Measurements from ENCODE around the gene MAPK8IP3. TPM values are rescaled to one million over a fixed set of nuclear protein-coding genes. Genes with fewer than 3 reads are reported as not detected.

The MAPK8IP3 gene
- total RNA-seq, 1 donor from 2014 or later = 94.1 TPM

DNA sequence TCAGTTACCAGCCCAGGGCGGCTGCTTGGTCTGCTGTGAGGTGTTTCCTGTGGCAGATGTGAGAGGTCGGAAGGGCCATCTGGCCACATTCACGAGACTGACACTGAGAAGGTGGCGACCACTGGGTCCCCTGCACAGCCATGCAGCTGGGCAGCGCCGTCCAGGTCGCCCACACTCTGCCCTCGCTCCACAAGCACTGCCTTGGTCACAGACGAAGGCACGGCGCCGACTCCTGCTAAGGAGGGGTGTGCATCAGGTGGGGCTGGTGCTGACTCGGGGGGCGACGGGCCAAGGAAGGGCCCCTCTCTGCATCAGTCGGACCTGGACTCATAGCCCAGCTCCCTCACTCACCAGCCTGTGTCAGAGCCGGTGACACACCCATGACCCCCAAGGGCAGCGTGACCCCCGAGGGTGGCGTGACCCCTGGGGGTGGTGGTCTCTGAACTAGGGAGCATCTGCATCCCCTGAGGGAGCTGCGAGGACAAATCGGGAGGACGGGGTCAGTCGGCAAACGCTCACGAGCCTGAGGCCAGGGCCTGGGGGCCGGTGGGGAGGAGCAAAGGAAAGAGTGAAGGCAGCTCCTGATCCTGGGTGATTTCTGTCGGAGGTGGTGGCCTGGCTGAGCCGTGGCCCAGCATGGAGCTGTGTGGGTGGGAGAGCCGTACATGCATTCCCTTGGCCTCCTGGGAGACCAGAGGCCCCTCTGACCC, 34.9 kb downstream of the MAPK8IP3 start:
- no peak for DNase-seq (ENCODE audit: low spot score)

DNA sequence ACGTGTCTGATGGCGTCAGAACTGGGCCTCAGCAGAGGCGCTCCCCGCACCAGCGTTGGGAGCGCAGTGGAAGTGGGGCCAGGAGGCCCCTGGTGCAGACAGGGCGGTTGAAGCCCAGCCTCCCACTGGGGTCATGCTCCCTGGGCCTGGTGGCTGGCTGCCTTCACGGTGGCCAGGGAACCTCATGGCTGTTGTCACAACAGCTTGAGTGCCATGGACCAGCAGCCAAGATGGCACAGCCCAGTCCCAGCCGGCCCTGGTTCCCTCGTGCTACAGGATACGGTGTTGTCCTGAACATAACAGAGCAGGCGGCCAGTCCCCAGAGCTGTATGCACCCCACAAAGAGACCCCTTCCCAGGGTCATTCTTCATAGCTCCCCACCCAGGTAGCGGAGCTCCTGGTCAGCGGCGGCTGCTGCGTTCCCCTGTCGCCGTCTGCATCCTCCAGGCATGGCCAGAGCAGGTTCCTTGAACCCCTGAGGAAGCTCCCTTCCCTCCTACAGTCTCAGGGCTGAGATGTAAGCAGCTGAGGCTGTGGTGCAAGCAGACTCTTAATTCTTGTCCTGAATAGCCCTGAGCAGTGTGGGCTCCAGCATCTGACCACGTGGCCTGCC, 35.7 kb downstream of the MAPK8IP3 start:
- no peak for DNase-seq (ENCODE audit: low spot score)

DNA sequence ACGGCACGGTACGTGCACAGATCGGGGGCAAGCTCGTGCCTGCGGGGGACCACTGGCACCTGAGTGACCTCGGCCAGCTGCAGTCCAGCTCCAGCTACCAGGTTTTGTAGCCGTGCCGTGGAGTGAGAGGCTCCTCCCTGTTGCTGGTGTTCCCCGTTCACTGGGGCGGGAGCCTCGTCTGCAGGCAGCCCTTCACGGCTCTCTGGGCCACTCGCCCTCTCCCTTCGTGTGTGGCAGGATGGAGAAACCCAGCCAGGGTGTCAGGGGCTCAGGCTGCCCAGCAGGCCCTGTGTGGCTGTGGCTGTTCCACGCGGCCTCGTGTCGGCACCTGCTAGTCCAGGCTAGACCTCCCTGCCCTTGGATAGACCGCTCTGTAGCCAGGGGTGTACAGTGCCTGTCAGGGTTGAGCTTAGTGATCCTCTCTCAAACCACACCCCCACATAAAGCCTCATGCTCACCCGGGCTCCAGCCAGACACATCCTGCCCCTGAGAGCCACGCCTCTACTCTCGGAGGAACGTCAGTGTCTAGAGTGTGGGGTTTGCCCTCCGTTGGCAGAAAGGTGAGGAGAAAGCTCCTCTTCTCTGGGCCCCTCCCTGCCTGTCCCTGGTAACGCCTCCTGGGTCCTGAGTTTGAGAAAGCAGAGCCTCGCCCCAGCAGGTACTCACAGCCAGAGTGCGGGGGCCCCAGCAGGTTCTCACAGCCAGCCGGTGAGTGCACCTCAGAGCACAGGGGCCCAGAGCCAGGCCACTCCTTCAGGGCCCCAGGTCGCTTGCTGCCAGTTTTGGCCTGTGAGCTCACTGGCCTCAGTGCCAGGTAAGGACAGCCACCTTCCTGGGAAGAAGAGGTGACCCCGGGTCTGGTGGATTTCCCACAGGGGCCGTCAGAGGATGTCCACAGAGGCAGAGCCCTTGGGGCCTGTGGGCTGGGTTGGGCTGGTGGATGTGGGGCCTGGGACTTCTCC, 37.7 kb downstream of the MAPK8IP3 start:
- DNase-seq (ENCODE audit: low spot score) = no peak

DNA sequence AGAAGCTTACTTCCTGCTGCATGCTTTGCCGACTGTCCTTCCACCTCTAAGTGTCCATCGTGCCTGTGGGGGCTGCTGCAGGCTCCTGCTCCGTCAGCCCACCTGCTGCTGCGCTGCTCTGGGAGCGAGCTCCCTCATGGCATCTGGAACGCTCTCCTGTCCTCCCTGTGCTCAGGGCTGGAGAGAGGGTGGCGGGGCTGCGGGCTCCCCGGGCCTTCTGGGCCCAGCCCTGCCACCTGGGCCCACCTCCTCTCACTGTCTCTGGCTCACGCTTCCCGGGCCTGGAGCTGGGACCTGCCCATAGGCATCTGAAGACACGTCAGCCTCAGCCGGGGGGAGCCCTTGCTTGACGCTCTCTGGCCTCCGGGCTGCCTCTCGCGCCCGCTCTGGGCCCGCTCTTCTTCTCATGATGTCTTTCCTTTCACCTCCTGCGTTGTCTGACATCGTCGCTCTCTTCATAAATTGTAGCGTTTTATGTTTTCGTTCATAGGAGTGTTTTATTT, 38.4 kb downstream of the MAPK8IP3 start:
- DNase-seq (ENCODE audit: low spot score) = no peak

- no peak for DNase-seq (ENCODE audit: low spot score)
Observed at GRCh38 chr16:1745181-1745899, 39.3 kb downstream of the MAPK8IP3 start.

- DNase-seq (ENCODE audit: low spot score) = no peak
Observed at GRCh38 chr16:1745900-1746692, 40.1 kb downstream of the MAPK8IP3 start.

- no peak for DNase-seq (ENCODE audit: low spot score)
Observed at GRCh38 chr16:1746693-1747195, 40.7 kb downstream of the MAPK8IP3 start.

DNA sequence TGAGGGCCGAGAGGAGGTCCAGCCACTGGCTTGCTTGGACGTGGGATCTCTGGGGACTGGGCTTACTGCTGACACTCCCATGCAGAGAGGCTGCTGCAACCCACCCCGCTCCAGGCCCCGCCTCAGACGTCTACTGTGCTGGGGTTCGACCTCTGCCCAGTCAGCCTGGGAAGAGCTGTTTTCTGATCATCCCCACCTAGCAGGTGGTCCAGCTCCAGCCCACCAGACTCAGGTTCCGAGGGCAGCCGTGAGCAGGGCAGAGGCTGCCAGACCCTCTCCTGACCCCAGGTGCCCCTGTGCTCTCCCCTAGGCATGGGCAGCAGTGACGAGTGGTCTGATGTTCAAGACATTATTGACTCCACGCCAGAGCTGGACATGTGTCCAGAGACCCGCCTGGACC, 41.9 kb downstream of the MAPK8IP3 start:
- no peak for DNase-seq (ENCODE audit: low spot score)

GRCh38 chr16:1749152-1750117, 43.4 kb downstream of the MAPK8IP3 start:
- DNase-seq (ENCODE audit: low spot score) = no peak

DNA sequence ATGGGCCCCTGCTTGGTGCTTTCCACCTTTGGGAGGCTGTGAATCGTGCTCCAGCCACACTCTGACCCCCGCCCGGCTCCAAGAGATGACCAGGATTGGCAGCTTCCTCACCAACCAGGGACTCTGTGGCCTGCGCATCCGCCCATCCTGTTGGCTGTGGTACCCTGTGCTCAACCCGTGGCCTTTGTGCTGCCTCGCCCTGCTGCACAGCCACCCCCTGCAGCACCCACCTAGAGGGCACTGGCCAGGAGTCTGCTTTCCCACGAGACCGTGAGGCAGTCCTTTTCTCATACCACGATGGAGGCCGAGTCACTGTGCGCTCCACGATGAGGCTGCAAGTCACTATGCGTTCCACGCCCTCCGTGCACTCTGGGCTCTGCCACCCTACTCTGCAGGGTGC, 46.0 kb downstream of the MAPK8IP3 start:
- no peak for DNase-seq (ENCODE audit: low spot score)

- no peak for DNase-seq (ENCODE audit: low spot score)
Observed at GRCh38 chr16:1752853-1753252, 46.9 kb downstream of the MAPK8IP3 start.

DNA sequence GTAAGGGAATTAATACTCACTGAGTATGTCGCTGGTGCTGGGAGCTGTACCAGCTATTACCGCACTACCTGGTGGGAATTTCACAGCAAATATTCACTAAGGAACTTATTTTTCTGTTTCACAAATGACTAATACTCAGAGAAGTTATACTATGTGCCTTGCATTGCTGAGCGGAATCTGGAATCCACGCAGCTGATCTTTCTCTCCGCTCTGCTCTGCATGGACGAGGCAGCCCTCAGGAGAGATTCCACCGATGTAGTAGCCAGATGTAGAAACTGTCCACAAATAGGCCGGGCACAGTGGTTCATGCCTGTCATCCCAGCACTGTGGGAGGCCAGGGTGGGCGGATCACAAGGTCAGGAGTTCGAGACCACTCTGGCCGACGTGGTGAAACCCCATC, 48.2 kb downstream of the MAPK8IP3 start:
- no peak for DNase-seq (ENCODE audit: low spot score)

DNA sequence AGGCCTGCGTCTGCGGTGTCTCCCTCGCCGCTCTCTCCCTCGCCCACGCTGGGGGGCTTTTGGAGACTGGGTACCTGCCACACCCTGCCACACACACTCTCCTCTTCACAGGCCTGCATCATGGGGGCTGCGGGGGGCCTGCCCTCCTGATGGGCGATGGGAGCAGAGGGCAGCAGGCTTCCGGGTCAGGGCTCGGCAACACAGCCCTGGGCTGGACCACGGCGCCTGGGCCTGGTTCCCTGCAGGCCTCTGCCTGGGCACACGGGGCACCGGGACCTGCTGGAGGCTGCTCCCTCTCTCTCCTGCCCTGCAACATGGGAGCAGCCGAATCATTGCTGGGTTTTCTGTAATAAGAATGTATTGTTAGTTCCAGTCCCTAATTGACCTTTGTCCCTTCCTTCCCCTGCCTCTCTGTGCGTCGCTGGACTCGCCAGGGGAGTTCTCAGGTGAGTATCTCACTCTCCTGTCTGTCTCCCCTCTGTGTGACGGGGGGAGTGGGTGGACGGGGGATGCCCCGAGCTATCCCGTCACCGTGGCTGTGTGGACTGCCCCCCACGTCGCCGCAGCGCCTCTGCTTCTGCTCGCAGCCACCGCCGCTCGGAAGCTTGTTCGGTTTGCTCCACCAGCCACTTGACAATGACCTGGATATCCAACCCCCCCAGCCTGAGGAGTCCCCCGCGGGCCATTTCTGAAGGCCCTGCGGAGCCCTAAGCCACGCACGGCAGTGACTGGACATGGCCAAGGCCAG, 51.9 kb downstream of the MAPK8IP3 start:
- DNase-seq (ENCODE audit: low spot score) = no peak

DNA sequence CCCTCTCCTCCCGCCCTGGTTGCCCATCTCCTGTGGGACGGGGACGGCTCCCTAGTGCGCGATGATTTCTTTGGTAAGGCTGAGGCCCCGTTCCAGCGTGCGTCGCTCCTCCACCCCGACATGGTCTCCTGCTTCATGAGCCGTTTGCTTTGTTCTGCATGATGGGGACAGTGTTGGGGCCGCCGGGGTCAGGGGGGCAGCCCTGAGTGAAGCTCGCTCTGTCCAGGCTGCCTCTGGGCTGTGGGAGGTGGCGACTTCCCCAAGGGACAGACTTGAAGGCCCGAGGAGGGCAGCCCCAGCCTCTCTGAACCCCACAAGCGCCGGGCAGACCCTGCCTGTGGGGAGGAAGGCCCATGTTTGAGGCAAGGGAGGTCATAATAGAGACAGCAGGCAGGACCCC, 52.9 kb downstream of the MAPK8IP3 start:
- DNase-seq (ENCODE audit: low spot score) = no peak

GRCh38 chr16:1759511-1759910, 53.5 kb downstream of the MAPK8IP3 start:
- DNase-seq (ENCODE audit: low spot score) = no peak

DNA sequence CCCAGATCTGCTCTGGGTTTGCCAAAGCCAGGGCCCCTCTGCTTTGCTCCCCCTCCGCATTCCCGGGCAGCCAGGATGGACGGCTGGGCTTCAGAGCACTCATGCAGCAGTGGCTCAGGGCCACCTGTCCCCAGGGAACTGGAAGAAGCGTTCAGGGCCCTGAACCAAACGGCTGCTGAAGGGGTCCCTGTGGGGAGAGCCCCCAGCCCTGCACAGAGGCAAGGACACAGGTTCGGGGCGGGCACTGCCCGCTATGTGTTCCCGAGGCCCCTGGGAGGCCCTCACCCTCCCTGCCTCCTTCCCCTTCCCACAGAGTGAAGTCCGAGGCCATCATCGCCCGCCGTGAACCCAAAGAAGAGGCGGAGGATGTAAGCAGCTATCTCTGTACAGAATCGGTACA, 54.9 kb downstream of the MAPK8IP3 start:
- DNase-seq (ENCODE audit: low spot score) = no peak

- no peak for DNase-seq (ENCODE audit: low spot score)
Observed at GRCh38 chr16:1761751-1762150, 55.8 kb downstream of the MAPK8IP3 start.

GRCh38 chr16:1762196-1762878, 56.3 kb downstream of the MAPK8IP3 start:
- DNase-seq (ENCODE audit: low spot score) = no peak
